GM13976 (cell line): ENCODE results near the gene CDH13.

Experiments used
- DNase-seq: peaks from one replicate; pipeline ENCODE4 v3.0.0; 2012; ENCODE audit warnings: low spot score
- CTCF ChIP-seq: IDR thresholded peaks from 2 replicates; pipeline ENCODE4 v1.5.1; 2012; ENCODE audit warnings: borderline replicate concordance, mild to moderate bottlenecking; ENCODE audit not compliant: insufficient read depth; ENCODE audit errors: extremely low read depth, missing control alignments, control extremely low read depth
- in situ Hi-C: fragments of 300-500 bp; cut with MboI; formaldehyde crosslinking; loops from one replicate; pipeline ENCODE4 v1.12.0; 2022; ENCODE audit warnings: low sequenced_read_pairs, mixed read lengths, inconsistent platforms; ENCODE audit not compliant: unreplicated experiment

CDH13 gene

GRCh38 chr16:83793179-83793578 is 1166.4 kb downstream of the CDH13 start:
- TF ChIP-seq CTCF: no peak

GRCh38 chr16:83794860-83795554 is 1168.2 kb downstream of the CDH13 start:
- DNase-seq: no peak
- TF ChIP-seq CTCF: no peak
- in situ Hi-C loops: no loop called here

More at GRCh38 chr16:83793179-83793578, 1166.4 kb downstream of the CDH13 start:
- no peak for DNase-seq
- in situ Hi-C loops: no loop called here

GRCh38 chr16:83797013-83797412 is 1170.2 kb downstream of the CDH13 start:
- no peak for TF ChIP-seq CTCF
- no peak for DNase-seq
- in situ Hi-C loops: no loop called here

- in situ Hi-C loops: no loop called here
- TF ChIP-seq CTCF: no peak
- no peak for DNase-seq
These were observed 1172.6 kb downstream of the CDH13 start for GRCh38 chr16:83799336-83799735.

GRCh38 chr16:83802135-83802534 is 1175.4 kb downstream of the CDH13 start:
- in situ Hi-C loops: no loop called here
- no peak for TF ChIP-seq CTCF
- DNase-seq: no peak

GRCh38 chr16:83802554-83803205 is 1175.9 kb downstream of the CDH13 start:
- in situ Hi-C loops: no loop called here
- no peak for DNase-seq
- no peak for TF ChIP-seq CTCF
